GM23338 (cell line): Measurements from ENCODE around the gene ARL15.

Source experiments
- CREB1 ChIP-seq: fragments of 250-450 bp; sonication (Bioruptor Pico); IDR thresholded peaks from 2 replicates; pipeline ENCODE4 v1.5.0; 2020; ENCODE audit warnings: low read depth, mild to moderate bottlenecking, moderate library complexity
- EZH2 ChIP-seq: fragments of 200-600 bp; sonication (generic); IDR thresholded peaks from one replicate; pipeline ENCODE4 v1.8.0; 2017; ENCODE audit warnings: antibody characterized with exemption, mild to moderate bottlenecking, low read depth; ENCODE audit not compliant: unreplicated experiment
- POLR2AphosphoS5 ChIP-seq: IDR thresholded peaks from 2 replicates; pipeline ENCODE4 v1.6.1; 2016; ENCODE audit warnings: antibody characterized with exemption, low read depth
- ZNF462 ChIP-seq: fragments of 250-450 bp; sonication (Bioruptor Pico); IDR thresholded peaks from 2 replicates; pipeline ENCODE4 v1.5.0; 2020; ENCODE audit warnings: mild to moderate bottlenecking, moderate library complexity
- TF ChIP-seq, protein P1 (sequence below), 2 experiments: fragments of 200-600 bp in 1 of 2; sonication (generic) in 1 of 2; conservative IDR thresholded peaks; 2 replicates each; pipeline versions ENCODE4 v1.5.1 to v1.6.1; 2016 to 2017; ENCODE audit warnings: antibody characterized with exemption in 2 of 2, low read depth in 2 of 2, mild to moderate bottlenecking in 2 of 2, moderate library complexity in 1 of 2
- TF ChIP-seq, protein P2 (sequence below): IDR thresholded peaks from one replicate; pipeline ENCODE4 v1.6.1; 2018; ENCODE audit warnings: antibody characterized with exemption; ENCODE audit not compliant: unreplicated experiment

- TF ChIP-seq, protein P1, sequence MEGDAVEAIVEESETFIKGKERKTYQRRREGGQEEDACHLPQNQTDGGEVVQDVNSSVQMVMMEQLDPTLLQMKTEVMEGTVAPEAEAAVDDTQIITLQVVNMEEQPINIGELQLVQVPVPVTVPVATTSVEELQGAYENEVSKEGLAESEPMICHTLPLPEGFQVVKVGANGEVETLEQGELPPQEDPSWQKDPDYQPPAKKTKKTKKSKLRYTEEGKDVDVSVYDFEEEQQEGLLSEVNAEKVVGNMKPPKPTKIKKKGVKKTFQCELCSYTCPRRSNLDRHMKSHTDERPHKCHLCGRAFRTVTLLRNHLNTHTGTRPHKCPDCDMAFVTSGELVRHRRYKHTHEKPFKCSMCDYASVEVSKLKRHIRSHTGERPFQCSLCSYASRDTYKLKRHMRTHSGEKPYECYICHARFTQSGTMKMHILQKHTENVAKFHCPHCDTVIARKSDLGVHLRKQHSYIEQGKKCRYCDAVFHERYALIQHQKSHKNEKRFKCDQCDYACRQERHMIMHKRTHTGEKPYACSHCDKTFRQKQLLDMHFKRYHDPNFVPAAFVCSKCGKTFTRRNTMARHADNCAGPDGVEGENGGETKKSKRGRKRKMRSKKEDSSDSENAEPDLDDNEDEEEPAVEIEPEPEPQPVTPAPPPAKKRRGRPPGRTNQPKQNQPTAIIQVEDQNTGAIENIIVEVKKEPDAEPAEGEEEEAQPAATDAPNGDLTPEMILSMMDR (conservative IDR thresholded peaks at IDR 0.05; ENCODE audit: low read depth in 2 of 2), result no peak
- no peak for TF ChIP-seq EZH2
- no peak for TF ChIP-seq POLR2AphosphoS5
- TF ChIP-seq CREB1, result no peak
- TF ChIP-seq, protein P2, sequence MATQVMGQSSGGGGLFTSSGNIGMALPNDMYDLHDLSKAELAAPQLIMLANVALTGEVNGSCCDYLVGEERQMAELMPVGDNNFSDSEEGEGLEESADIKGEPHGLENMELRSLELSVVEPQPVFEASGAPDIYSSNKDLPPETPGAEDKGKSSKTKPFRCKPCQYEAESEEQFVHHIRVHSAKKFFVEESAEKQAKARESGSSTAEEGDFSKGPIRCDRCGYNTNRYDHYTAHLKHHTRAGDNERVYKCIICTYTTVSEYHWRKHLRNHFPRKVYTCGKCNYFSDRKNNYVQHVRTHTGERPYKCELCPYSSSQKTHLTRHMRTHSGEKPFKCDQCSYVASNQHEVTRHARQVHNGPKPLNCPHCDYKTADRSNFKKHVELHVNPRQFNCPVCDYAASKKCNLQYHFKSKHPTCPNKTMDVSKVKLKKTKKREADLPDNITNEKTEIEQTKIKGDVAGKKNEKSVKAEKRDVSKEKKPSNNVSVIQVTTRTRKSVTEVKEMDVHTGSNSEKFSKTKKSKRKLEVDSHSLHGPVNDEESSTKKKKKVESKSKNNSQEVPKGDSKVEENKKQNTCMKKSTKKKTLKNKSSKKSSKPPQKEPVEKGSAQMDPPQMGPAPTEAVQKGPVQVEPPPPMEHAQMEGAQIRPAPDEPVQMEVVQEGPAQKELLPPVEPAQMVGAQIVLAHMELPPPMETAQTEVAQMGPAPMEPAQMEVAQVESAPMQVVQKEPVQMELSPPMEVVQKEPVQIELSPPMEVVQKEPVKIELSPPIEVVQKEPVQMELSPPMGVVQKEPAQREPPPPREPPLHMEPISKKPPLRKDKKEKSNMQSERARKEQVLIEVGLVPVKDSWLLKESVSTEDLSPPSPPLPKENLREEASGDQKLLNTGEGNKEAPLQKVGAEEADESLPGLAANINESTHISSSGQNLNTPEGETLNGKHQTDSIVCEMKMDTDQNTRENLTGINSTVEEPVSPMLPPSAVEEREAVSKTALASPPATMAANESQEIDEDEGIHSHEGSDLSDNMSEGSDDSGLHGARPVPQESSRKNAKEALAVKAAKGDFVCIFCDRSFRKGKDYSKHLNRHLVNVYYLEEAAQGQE, result no peak
- no peak for TF ChIP-seq ZNF462 (CRISPR knock-in tag)
Observed at GRCh38 chr5:54294097-54294667, 16.2 kb downstream of the ARL15 start.
